Islet precursor cell (in vitro differentiated cells): ENCODE results near the gene KLHL12.
"Not testable (repeated sequence)": the region's sequence is repeated elsewhere in the genome, so short reads cannot be mapped to it uniquely, and the experiment has no call there.

Experiments used
- DNase-seq: peaks from one replicate; pipeline ENCODE4 v3.0.0-alpha.2; 2018

Gene KLHL12

DNA sequence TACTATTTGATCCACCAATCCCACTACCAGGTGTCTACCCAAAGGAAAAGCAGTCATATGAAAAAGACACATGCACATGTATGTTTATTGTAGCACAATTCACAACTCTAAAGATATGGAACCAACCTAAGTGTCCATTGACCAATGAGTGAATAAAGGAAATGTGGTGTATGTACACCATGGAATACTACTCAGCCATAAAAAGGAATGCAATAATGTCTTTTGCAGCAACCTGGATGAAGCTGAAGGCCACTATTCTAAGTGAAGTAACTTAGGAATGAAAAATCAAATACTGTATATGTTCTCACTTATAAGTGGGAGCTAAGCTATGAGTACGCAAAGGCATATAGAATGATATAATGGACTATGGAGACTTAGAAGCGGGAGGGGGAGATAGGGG lies 18.4 kb upstream of the KLHL12 start:
- DNase-seq: no peak

DNA sequence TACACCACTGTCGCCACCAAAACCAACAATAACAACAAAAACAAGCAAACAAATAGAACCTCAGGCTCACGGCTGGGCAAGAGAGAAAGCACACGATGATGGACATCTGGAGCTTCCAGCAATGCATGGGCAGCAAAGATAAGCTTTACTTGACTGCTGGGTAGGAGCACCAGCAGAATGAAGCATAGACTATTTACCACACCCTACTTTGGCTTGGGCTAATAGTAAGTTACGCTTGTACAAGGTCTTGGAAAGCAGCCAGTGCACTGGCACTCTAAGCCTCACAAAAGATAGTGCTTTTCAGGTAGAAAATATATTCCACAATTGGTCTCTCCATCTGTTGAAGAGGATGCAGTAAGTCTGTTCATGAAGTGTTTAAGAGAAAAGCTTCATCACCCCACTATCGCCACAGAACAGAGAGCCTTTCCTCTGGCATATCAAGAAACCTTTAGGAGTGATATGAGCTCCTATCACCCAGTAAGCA lies 17.4 kb upstream of the KLHL12 start:
- no peak for DNase-seq

- no peak for DNase-seq
These were observed 15.4 kb upstream of the KLHL12 start for GRCh38 chr1:202942426-202942825.

DNA sequence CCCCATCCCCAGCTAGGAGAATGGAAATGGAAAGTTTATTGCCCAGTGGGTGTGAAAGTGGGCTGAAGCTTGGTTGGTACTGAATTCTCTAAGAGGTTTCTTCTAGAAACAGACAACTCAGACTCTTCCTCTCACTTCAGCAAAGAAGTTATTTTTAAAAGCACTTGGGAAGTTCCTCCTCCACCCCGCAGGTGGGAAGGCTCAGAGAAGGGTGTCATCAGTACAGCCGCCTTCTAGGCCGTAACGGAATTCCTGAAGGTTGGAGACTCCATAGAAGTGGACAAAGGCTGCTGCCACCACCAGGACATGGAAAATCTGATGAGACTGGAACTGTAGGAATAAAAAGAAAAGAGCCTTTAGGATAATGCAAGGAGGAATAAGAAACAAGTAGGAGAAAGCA lies 14.3 kb upstream of the KLHL12 start:
- no peak for DNase-seq

- DNase-seq: no peak
These were observed 13.5 kb upstream of the KLHL12 start for GRCh38 chr1:202940561-202940960.

GRCh38 chr1:202938287-202938925 lies 11.4 kb upstream of the KLHL12 start:
- no peak for DNase-seq

DNA sequence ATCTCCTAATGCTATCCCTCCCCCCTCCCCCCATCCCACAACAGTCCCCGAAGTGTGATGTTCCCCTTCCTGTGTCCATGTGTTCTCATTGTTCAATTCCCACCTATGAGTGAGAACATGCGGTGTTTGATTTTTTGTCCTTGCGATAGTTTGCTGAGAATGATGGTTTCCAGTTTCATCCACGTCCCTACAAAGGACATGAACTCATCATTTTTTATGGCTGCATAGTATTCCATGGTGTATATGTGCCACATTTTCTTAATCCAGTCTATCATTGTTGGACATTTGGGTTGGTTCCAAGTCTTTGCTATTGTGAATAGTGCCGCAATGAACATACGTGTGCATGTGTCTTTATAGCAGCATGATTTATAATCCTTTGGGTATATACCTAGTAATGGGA lies 9.4 kb upstream of the KLHL12 start:
- DNase-seq: not testable (repeated sequence)

DNA sequence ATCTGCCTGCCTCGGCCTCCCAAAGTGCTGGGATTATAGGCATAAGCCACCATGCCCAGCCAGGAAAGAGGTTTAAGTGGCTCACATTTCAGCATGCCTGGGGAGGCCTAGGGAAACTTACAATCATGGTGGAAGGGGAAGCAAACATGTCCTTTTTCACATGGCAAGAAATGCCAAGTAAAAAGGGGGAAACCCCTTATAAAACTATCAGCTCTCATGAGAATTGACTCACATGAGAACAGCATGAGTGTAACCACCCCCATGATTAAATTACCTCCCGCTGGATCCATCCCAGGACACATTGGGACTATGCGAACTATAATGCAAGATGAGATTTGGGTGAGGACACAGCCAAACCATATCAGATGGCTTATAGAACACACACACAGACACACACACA lies 8.8 kb upstream of the KLHL12 start:
- DNase-seq: no peak

DNA sequence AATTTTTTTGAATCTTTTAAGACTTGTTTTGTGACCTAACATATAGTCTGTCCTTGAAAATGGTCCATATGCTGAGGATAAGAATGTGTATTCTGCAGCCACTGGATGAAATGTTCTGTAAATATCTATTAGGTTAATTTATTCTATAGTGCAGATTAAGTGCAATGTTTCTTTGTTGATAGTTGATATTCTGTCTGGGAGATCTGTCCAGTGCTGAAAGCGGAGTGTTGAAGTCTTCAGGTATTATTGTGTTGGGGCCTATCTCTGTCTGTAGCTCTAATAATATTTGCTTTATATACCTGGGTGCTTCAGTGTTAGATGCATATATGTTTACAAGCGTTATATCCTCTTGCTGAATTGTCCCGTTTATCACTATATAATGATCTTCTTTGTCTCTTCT lies 7.7 kb upstream of the KLHL12 start:
- no peak for DNase-seq

DNA sequence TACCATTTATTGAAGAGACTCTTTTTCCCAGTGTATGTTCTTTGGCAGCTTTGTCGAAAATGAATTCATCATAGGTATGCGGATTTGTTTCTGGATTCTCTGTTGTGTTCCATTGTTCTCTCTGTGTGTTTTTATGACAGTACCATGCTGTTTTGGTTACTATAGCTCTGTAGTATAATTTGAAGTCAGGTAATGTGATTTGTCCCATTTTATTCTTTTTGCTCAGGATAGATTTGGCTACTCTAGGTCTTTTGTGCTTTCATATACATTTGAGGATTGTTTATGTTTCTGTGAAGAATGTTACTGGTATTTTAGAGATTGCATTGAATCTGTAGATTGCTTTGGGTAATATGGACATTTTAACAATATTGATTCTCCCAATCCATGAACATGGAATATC lies 5.4 kb upstream of the KLHL12 start:
- no peak for DNase-seq

DNA sequence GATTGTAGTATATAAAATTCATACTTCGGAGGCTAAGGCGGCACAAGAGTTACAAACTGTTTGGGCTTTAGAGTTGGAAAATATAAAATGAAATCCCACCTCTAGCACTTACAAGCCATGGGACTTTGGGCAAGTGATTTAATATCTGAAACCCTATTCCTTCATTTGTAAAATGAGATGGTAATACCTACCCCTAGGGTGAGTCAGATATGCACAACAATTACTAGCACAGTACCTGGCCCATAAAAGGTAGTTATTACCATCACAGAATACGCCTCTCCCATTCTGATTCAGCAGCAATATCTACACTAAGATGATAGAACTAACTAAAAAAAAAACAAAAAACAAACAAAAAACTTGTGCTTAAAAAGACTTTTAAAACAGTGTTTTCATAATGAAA lies 3.5 kb downstream of the KLHL12 start:
- no peak for DNase-seq

- no peak for DNase-seq
These were observed 7.4 kb downstream of the KLHL12 start for GRCh38 chr1:202919615-202920014.

DNA sequence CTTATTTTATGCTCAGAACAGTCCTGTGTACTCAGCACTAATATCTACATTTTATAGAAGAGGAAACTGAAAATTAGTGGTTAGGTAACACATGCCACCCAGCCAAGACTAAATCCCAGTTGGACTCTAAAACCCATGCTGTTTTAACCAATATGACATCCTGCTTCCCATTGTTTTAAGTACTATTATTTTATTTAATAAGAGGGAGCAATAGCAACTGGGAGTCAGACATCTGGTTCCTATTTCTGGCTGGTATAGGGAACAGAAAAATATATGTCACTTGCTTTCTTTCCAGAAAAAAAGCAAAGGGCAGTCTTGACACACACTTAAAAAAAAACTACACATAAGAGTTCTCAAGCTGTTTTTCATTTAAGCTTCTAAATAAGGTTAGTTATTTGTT lies 11.9 kb downstream of the KLHL12 start:
- no peak for DNase-seq

GRCh38 chr1:202912476-202912875 lies 14.6 kb downstream of the KLHL12 start:
- not testable (repeated sequence) for DNase-seq

DNA sequence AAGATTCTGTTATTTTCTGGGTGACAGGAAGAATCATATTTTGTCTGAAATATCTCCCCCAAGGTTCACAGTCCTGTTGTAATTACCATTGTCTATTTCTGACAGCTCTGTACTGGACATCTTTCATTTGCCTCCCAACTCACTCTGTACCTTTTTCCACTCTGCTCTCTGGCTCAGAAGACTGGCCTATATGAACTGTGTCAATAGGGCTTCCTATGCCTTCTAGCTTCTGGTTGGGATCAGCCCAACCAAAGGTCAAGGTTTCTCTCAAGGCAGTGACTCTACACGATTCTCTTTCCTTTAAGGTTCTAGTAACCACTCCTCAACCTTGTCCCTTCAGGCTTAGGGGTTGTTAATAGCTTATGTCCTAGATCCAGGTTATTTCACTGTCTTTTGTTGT lies 17.5 kb downstream of the KLHL12 start:
- no peak for DNase-seq

DNA sequence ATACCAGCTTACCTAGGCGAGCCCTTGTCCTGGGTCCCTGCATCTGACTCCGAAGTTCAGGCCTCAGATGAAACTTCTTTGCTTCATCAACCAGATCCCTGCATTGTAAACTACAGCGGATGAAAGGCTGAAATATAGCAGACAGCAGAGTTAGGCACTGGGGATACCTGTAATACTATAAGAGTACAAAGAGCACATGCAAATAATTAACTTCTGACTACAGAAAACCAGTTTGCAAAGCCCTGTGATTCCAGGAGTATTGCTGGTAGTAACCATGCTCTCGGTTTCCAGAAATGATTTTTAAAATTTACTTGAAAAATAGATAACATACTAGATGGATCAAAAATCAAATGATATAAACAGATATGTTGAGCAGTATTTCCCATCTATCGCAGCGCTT lies 18.0 kb downstream of the KLHL12 start:
- DNase-seq: no peak

DNA sequence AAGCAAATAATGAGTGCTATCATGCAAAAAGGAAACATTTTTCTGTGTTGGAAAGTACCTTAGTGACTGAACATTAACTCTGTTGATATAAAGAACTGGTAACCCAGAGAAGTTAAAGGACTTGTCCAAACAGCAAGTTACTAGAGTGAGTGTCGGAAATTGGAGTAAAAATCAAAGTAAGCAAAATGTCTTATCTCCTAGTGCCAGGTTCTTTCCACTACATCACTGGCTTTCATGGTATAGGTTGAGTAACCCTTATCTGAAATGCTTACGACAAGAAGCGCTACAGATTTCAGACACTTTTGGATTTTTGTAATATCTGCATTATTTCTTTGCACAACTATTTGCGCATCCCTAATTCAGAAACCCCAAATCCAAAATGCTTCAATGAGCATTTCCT lies 21.7 kb downstream of the KLHL12 start:
- DNase-seq: no peak

DNA sequence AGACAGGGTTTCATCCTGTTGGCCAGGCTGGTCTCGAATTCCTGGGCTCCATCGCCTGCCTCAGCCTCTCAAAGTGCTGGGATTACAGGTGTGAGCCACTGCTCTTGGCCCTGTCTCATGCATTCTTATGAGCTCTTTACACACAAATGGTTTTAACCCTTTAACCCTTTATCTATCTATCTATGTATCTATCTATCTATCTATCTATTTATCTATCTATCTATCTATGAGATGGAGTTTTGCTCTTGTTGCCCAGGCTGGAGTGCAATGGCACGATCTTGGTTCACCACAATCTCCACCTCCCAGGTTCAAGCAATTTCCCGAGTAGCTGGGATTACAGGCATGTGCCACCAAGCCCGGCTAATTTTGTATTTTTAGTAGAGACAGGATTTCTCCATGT lies 23.2 kb downstream of the KLHL12 start:
- not testable (repeated sequence) for DNase-seq

DNA sequence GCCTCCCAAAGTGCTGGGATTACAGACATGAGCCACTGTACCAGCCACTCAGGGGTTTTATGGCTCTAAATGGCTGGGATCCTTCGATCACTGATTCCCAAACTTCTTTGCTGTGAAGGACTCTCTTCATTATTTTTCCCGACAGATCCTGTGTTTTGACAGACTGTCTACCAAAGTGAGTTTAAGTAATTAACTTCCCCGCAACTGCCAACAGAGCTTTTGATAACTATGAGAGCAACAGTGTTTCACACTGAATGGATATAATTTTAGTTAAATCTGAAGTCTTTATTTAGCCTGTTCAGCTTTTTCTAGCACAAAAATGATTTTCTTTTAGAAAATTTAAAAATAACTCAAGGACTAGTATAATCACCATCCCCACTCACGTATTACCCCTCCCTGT lies 25.5 kb downstream of the KLHL12 start:
- DNase-seq: no peak

DNA sequence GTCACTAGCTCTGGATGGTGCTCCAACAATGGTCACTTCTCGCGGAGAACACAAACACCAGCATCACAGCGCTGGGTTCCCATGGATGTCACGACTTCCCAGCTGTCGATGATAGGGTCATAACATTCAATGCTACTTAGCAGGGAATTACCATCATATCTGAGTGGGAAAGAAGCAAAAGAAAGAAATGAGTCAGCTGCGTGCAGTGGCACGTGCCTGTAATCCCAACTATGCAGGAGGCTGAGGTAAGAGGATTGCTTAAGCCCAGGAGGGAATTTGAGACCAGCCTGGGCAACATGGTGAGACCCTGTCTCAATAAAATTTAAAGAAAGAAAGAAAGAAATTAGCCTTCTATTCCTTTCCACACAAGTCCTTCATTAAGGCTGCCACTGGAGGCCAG lies 34.5 kb downstream of the KLHL12 start:
- no peak for DNase-seq

DNA sequence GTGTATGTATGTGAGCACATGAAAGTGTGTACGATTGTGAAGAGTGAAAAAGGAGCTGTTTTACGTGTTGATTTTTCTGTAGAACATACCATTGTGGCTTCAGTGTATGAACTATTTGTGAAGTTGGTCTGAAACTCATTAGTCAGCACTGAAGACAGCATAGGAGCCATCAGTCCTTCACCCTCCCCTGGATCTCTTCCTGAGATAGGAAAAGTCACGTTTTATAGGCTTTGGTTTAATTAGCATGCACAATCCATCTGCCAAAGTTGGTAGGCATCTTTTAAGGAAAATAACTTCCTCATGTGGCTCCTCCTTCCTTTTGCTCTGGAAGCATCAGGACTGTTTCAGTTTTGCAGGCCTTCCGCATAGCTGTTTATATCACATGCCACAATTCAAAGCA lies 36.6 kb downstream of the KLHL12 start:
- DNase-seq: no peak

DNA sequence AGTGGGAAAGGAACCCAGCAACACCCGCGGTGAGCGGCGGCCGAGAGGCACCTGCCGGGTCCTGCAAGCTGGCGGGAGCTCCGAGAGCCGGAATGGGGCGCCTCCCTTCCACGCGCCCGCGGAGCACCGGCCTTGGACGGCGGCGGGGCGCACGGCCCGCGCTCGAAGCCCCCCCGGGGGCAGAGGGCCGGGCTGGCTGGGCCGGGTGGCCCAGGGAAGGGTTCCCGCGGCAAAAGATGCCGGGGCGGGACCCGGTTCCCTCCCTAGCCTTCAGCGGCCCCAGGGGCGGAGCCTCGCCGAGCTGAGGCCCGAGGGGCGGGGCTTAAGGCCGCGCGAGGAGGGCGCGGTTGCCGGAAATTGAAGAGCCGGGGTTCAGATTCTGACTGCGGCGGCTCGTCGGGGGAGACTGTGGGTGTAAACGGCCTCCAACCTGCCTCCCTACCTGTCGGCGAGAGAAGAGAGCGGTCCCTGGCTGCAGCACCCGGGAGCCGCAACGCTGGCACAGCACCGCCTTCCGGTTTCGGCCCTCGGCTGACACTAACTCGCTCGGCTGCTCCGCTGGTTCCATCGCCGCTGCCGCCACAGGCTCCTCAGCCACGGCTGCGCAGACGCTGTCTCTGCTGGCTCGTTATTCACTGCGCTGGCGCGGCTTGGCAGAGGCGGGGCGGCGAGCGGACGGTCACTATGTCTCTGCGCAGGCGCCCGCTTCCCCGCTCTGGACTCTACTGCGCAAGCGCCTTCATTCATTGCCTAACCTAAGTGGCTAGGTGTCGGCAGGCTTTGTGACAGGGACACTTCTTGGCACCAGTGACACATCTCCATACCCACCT lies 38.3 kb downstream of the KLHL12 start, which contains the start of gene RABIF:
Gene RABIF (minus strand): TSS at position 619 of the 830 bp plus-strand sequence. CDS start 51 bp downstream, at position 568.
- peak; percentile 98 for DNase-seq

GRCh38 chr1:202888221-202888530 lies 38.9 kb downstream of the KLHL12 start:
- no peak for DNase-seq

DNA sequence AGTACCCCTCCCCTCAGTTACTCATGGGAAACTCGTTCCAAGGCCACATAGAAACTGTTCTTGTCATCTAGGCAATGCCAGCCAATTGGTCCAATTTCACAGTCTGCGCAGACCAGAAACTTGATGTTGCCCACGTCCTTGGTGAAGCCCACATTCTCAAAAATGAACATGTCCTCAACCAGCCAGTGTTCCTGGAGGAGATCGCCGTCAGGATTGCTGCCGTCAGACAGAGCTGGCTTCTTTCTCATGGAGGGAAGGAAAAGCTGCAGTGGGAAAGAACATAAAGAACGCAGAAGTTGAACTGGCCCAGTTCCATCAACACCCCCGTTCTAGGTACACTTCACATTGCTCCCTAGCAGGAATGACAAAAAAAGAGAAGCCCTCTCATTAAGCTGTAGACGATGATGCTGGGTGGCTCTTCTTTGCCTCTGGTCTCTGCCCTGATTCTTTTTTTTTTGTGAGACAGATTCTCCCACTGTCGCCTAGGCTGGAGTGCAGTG lies 46.0 kb downstream of the KLHL12 start:
- DNase-seq: no peak
